Thoracic aorta (tissue), 2 donors: ENCODE measurements around the gene PABPN1L. TPM values are rescaled to one million over a fixed set of nuclear protein-coding genes. Genes with fewer than 3 reads are reported as not detected.

Source experiments
- ATAC-seq: fragments of 150-250 bp; one replicate; pipeline ENCODE4 v1.8.0; 2017; ENCODE audit warnings: low read depth; ENCODE audit not compliant: insufficient number of reproducible peaks, low FRiP score
- DNase-seq: peaks from one replicate; pipeline ENCODE4 v3.0.0-alpha.2; 2020; ENCODE audit warnings: low spot score
- H3K27ac ChIP-seq, 2 donors: fragments of 200-600 bp; sonication (generic); 1 replicate in 1 of 2; 2 replicates in 1 of 2; pipeline ENCODE4 v1.5.1; 2016; ENCODE audit warnings: mild to moderate bottlenecking in 2 of 2, moderate library complexity in 2 of 2
- H3K27me3 ChIP-seq: fragments of 200-600 bp; sonication (generic); replicated peaks from 2 replicates; pipeline ENCODE4 v1.6.0; 2016; ENCODE audit warnings: mild to moderate bottlenecking; ENCODE audit not compliant: insufficient read depth
- H3K36me3 ChIP-seq: fragments of 200-600 bp; sonication (generic); one replicate; pipeline ENCODE4 v1.5.1; 2016
- H3K4me1 ChIP-seq, 2 donors: fragments of 200-600 bp; sonication (generic); 1 replicate in 1 of 2; 2 replicates in 1 of 2; pipeline versions ENCODE4 v1.5.1 to v1.6.0; 2016; ENCODE audit warnings: low read depth in 2 of 2, mild to moderate bottlenecking in 1 of 2; ENCODE audit not compliant: control insufficient read depth in 1 of 2
- H3K4me3 ChIP-seq: fragments of 200-600 bp; sonication (generic); 2 replicates; pipeline ENCODE4 v1.5.1; 2016; ENCODE audit warnings: mild to moderate bottlenecking
- H3K9me3 ChIP-seq: fragments of 200-600 bp; sonication (generic); 2 replicates; pipeline ENCODE4 v1.5.1; 2016
- CTCF ChIP-seq: fragments of 200-600 bp; sonication (generic); IDR thresholded peaks from one replicate; pipeline ENCODE4 v1.5.1; 2019; ENCODE audit warnings: antibody characterized with exemption
- total RNA-seq, 2 donors: library from RNA; depleted of rRNA; stranded (reverse); fragments of >200 nt; gene quantifications; one replicate each; pipeline versions ENCODE4 v1.1.0 to v1.2.3, GENCODE V29; 2016

The PABPN1L gene
- total RNA-seq, 2 donors from 2014 or later = not detected

- ATAC-seq (no peak), DNase-seq (no peak)
- Histone ChIP-seq H3K4me3 (no peak overlapping the region), H3K9me3 (no peaks in the 10 kb centered on the region), H3K27ac (no peak overlapping the region), H3K36me3 (peaks cover 25% of the 10 kb centered on the region), H3K27me3 (no peaks in the 10 kb centered on the region), H3K4me1 (no peaks in the 10 kb centered on the region)
- no peak for TF ChIP-seq CTCF
Measured at GRCh38 chr16:88864521-88864920, 1.9 kb downstream of the PABPN1L start.

- Histone ChIP-seq H3K36me3 (peaks cover 29% of the 10 kb centered on the region), H3K9me3 (no peaks in the 10 kb centered on the region), H3K27ac (no peak overlapping the region), H3K4me1 (no peaks in the 10 kb centered on the region), H3K4me3 (no peak overlapping the region), H3K27me3 (no peaks in the 10 kb centered on the region)
- DNase-seq = no peak
- no peak for TF ChIP-seq CTCF
- no peak for ATAC-seq
Measured at GRCh38 chr16:88864099-88864498, 2.4 kb downstream of the PABPN1L start.

GRCh38 chr16:88863426-88863825 is 3.0 kb downstream of the PABPN1L start:
- peaks cover 1 to 4% of the 10 kb centered on the region in 2 donors for H3K4me1 ChIP-seq
- no peaks in the 10 kb centered on the region for H3K27me3 ChIP-seq
- ATAC-seq (no peak), DNase-seq (no peak)
- peaks cover 32% of the 10 kb centered on the region for H3K36me3 ChIP-seq
- H3K4me3 ChIP-seq = no peak overlapping the region
- TF ChIP-seq CTCF = no peak
- no peaks in the 10 kb centered on the region for H3K9me3 ChIP-seq
- H3K27ac ChIP-seq = no peak overlapping the region

DNA sequence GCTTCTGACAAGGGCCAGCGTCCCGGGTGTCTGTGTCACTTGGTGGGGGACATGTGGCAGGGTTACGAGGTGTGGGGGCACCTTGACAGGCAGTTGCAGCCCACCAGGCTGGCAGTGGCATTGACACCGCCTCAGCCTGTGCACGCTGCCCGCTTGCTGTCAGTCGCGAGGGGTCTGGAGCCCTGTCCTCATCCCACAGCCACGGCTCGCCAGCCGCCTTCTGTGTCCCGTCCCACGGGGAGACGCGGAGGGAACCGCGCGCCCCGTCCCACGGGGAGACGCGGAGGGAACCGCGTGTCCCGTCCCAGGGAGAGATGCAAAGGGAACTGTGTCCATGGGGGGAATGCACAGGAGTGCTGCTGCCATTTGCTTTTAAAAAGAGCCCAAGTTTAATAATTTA is 3.5 kb downstream of the PABPN1L start:
- DNase-seq = no peak
- Histone ChIP-seq H3K9me3 (no peaks in the 10 kb centered on the region), H3K4me3 (no peak overlapping the region), H3K36me3 (peaks cover 32% of the 10 kb centered on the region), H3K27ac (no peak overlapping the region), H3K4me1 (peaks cover 6 to 9% of the 10 kb centered on the region in 2 donors), H3K27me3 (no peaks in the 10 kb centered on the region)
- no peak for TF ChIP-seq CTCF
- no peak for ATAC-seq

DNA sequence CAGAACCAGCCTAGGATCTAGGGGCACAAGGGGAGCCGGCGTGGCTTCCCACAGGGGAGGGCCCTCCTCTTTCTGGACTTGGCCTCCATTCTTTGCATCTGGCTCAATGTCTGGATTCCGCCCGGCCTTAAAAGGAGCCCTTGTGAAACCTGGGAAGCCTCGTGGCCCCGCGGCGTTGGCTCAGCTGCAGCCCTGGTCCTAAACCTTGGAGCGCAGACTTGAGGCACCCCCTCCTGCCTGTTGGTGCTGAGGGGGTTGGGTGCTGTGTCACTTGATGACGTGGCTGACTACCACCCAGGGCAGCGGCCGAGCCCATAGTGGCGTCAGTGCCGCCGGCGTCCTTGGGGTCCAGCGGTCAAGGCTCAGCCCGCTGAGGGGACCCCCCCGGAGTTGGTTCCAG is 5.1 kb downstream of the PABPN1L start:
- ATAC-seq = no peak
- no peaks in the 10 kb centered on the region for H3K27me3 ChIP-seq
- no peak for DNase-seq
- H3K4me1 ChIP-seq = peaks cover 9 to 12% of the 10 kb centered on the region in 2 donors
- peaks cover 32% of the 10 kb centered on the region for H3K36me3 ChIP-seq
- TF ChIP-seq CTCF = no peak
- no peak overlapping the region for H3K4me3 ChIP-seq
- no peak overlapping the region for H3K27ac ChIP-seq
- no peaks in the 10 kb centered on the region for H3K9me3 ChIP-seq
